Kidney epithelial cell (primary cell): ENCODE measurements around the gene PPFIA4. TPM values are rescaled to one million over a fixed set of nuclear protein-coding genes. Genes with fewer than 3 reads are reported as not detected.

Source experiments
- DNase-seq: peaks from one replicate; pipeline ENCODE4 v3.0.0-alpha.2; 2010; ENCODE audit warnings: low read depth
- H3K27me3 ChIP-seq: 2 replicates; pipeline ENCODE4 v1.6.0; 2011; ENCODE audit warnings: low read length; ENCODE audit not compliant: control insufficient read depth, insufficient read depth
- H3K36me3 ChIP-seq: 2 replicates; pipeline ENCODE4 v1.5.1; 2011; ENCODE audit warnings: low read length; ENCODE audit not compliant: control insufficient read depth, insufficient read depth
- H3K4me3 ChIP-seq: 2 replicates; pipeline ENCODE4 v1.5.1; 2011; ENCODE audit warnings: low read depth, mild to moderate bottlenecking, control low read depth, low read length
- CTCF ChIP-seq: IDR thresholded peaks from 2 replicates; pipeline ENCODE4 v1.5.1; 2011; ENCODE audit warnings: mild to moderate bottlenecking, moderate library complexity, low read length, control low read depth, inconsistent platforms; ENCODE audit not compliant: insufficient read depth, poor library complexity, severe bottlenecking
- total RNA-seq: library from RNA; depleted of rRNA; stranded (reverse); fragments of >200 nt; gene quantifications from 2 replicates; pipeline ENCODE4 v1.2.3, GENCODE V29; 2015

PPFIA4 gene
- total RNA-seq, 1 donor from 2014 or later: 0.13 TPM

GRCh38 chr1:203040513-203041275, 14.4 kb downstream of the PPFIA4 start:
- Histone ChIP-seq H3K36me3 (no peaks in the 10 kb centered on the region), H3K27me3 (peaks cover 2% of the 10 kb centered on the region), H3K4me3 (no peak overlapping the region)
- no peak for DNase-seq
- TF ChIP-seq CTCF: no peak

GRCh38 chr1:203041351-203041932, 15.2 kb downstream of the PPFIA4 start:
- no peak overlapping the region for H3K4me3 ChIP-seq

GRCh38 chr1:203043830-203044545, 17.7 kb downstream of the PPFIA4 start:
- no peak for TF ChIP-seq CTCF
- H3K36me3 ChIP-seq: peaks cover under 1% of the 10 kb centered on the region
- H3K27me3 ChIP-seq: no peaks in the 10 kb centered on the region
- H3K4me3 ChIP-seq: no peak overlapping the region
- DNase-seq: no peak

More at GRCh38 chr1:203041351-203041932, 15.2 kb downstream of the PPFIA4 start:
- Histone ChIP-seq H3K36me3 (no peaks in the 10 kb centered on the region), H3K27me3 (peaks cover 2% of the 10 kb centered on the region)
- no peak for TF ChIP-seq CTCF
- no peak for DNase-seq

- no peak for TF ChIP-seq CTCF
- H3K36me3 ChIP-seq: peaks cover 2% of the 10 kb centered on the region
Observed at GRCh38 chr1:203044546-203045250, 18.4 kb downstream of the PPFIA4 start.

GRCh38 chr1:203045336-203045735, 19.0 kb downstream of the PPFIA4 start:
- H3K4me3 ChIP-seq: no peak overlapping the region
- H3K36me3 ChIP-seq: peaks cover 2% of the 10 kb centered on the region
- TF ChIP-seq CTCF: no peak
- H3K27me3 ChIP-seq: no peaks in the 10 kb centered on the region
- DNase-seq: no peak

More at GRCh38 chr1:203044546-203045250, 18.4 kb downstream of the PPFIA4 start:
- Histone ChIP-seq H3K4me3 (no peak overlapping the region), H3K27me3 (no peaks in the 10 kb centered on the region)
- no peak for DNase-seq
